Panc1 (cell line): ENCODE results near the gene SHOC2. TPM values are rescaled to one million over a fixed set of nuclear protein-coding genes. Genes with fewer than 3 reads are reported as not detected.

Experiments
- ATAC-seq: fragments of 200-7000 bp; cut with Tn5 transposase; 2 replicates; pipeline ENCODE4 v1.9.1; 2020; ENCODE audit warnings: mild to moderate bottlenecking, moderate library complexity
- BruUV-seq: library from RNA; stranded (reverse); fragments of 400-500 nt; replicated peaks from 2 replicates; lab custom pipeline; 2021; lab: Mats Ljungman, UMichigan
- CTCF ChIA-PET: fragments of 300-600 bp; sonication (Branson Sonifier 250); formaldehyde crosslinking; loops from one replicate; lab custom pipeline; 2022; ENCODE audit warnings: antibody characterized with exemption; lab: Charles Lee
- POLR2A ChIA-PET: fragments of 300-600 bp; sonication (Branson Sonifier 250); formaldehyde crosslinking; loops from one replicate; lab custom pipeline; 2022; ENCODE audit warnings: antibody characterized with exemption; lab: Charles Lee
- DNase-seq: peaks from one replicate; pipeline ENCODE4 v3.0.0-alpha.2; 2010; ENCODE audit warnings: low read depth, low spot score
- H3K27ac ChIP-seq: 2 replicates; pipeline ENCODE4 v1.5.1; 2011; ENCODE audit warnings: mild to moderate bottlenecking, low read length, inconsistent platforms
- H3K27me3 ChIP-seq: fragments of 200-500 bp; sonication (Bioruptor generic); 2 replicates; pipeline ENCODE4 v1.6.0; 2014; ENCODE audit warnings: low read length, inconsistent platforms; ENCODE audit not compliant: control insufficient read depth, insufficient read depth
- H3K36me3 ChIP-seq: fragments of 200-500 bp; sonication (Bioruptor generic); 2 replicates; pipeline ENCODE4 v1.5.1; 2014; ENCODE audit warnings: inconsistent platforms, mild to moderate bottlenecking, low read length, moderate library complexity; ENCODE audit not compliant: control insufficient read depth, insufficient read depth
- H3K4me1 ChIP-seq: 2 replicates; pipeline ENCODE4 v1.5.1; 2011; ENCODE audit warnings: inconsistent platforms, mild to moderate bottlenecking, low read length, moderate library complexity; ENCODE audit not compliant: control insufficient read depth, insufficient read depth
- H3K4me3 ChIP-seq, 2 experiments: 2 replicates each; pipeline ENCODE4 v1.5.1; 2011 to 2012; ENCODE audit warnings: low read depth in 2 of 2, low read length in 2 of 2, mild to moderate bottlenecking in 2 of 2, inconsistent platforms in 1 of 2, moderate library complexity in 1 of 2
- H3K9me3 ChIP-seq: fragments of 200-500 bp; sonication (Bioruptor generic); 2 replicates; pipeline ENCODE4 v1.5.1; 2014; ENCODE audit warnings: low read depth, mild to moderate bottlenecking, inconsistent platforms, low read length, moderate library complexity; ENCODE audit not compliant: control insufficient read depth, insufficient read depth
- POLR2AphosphoS5 ChIP-seq: IDR thresholded peaks from 2 replicates; pipeline ENCODE4 v1.6.1; 2012; ENCODE audit warnings: mild to moderate bottlenecking, low read depth, low read length, moderate library complexity
- SIN3A ChIP-seq: IDR thresholded peaks from 2 replicates; pipeline ENCODE4 v1.6.1; 2012; ENCODE audit warnings: low read depth, mild to moderate bottlenecking, low read length, moderate library complexity, borderline replicate concordance; ENCODE audit not compliant: insufficient read depth
- TCF7L2 ChIP-seq: IDR thresholded peaks from 2 replicates; pipeline ENCODE4 v1.6.1; 2011; ENCODE audit warnings: mild to moderate bottlenecking, low read depth, low read length, inconsistent platforms
- in situ Hi-C: cut with HindIII; loops from 2 replicates; pipeline ENCODE4 v1.10.0; 2016; ENCODE audit warnings: low sequenced_read_pairs, low pct_unique_long_range_greater_than_20kb
- intact Hi-C: fragments of 100-400 bp; cut with micrococcal nuclease; formaldehyde crosslinking; loops from one replicate; pipeline ENCODE4 v1.10.0; 2022; ENCODE audit not compliant: unreplicated experiment
- total RNA-seq: library from RNA; stranded (reverse); gene quantifications from one replicate; pipeline ENCODE4 v1.2.1, GENCODE V29; 2021; ENCODE audit not compliant: unreplicated experiment
- TF ChIP-seq, protein P1 (sequence below): fragments of 450-650 bp; IDR thresholded peaks from 2 replicates; pipeline ENCODE4 v1.5.1; 2017; ENCODE audit warnings: mild to moderate bottlenecking
- TF ChIP-seq, protein P2 (sequence below), 2 experiments: IDR thresholded peaks; 2 replicates each; pipeline ENCODE4 v1.6.1; 2011 to 2012; ENCODE audit warnings: low read depth in 2 of 2, control low read depth in 1 of 2, low read length in 1 of 2, mild to moderate bottlenecking in 1 of 2, moderate library complexity in 1 of 2; ENCODE audit not compliant: insufficient read depth in 1 of 2

SHOC2 gene
- total RNA-seq, 1 experiment from 2014 or later = 56.6 TPM

DNA sequence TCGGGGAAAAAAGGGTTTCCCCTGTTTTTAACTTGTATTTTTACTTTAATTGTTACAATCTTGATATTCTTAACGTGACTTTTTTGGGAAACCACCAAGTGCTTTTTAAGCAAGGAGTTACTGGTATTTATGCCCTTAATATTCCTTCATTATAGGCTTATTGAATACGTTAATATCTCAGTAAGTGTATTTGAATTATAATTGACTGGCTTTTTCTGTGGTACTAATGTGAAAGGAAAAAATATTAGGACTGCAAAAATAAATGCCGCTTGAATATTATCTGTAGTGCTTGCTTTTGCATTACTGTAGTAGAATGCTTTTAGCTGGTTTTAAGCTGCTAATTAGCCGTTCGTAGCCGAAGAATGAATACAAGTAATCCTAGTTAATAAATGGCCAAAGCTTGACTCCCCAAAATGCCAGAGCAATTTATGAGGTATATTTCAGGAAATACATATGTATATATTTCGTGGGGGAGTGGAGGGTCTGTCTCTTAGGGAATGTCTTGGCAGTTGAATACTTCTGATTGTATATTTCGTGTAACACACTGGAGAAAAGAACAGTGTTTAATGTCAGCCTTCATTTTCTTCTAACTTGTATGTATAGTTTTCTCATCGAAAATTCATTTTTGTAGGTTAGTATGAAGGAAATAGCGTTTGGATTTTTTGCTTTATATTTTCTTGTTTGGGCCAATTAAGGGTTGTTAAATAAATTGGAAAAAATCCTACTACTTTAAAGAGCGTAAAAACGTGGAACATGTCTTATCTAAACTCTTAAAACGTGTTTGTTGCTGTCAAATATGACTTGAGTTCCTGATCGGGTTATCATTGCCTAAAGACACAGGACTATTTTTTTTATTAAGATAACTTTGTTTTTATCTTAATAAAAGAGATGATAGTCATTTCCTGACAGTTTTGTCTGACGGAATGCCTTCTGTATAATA is 46.1 kb upstream of the SHOC2 start:
- intact Hi-C loops = no loop called here

DNA sequence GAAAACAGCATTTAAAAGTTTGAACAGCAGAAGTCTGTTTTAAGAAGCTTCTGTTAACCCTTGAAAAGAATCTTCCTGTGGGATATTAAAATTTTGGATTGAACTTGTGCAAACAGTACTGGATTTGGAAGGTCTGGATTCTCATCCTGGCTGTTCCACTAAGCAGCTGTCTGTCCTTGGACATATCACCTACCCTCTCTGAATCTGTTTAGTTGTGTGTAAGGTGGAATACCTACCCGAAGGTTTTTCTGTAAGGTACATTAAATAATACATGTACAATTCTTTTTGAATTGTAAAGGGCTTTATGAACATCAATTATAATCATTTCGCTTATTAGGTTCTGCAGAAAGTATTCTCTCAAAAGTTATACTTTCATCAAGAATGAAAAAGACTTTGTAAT is 45.5 kb upstream of the SHOC2 start:
- BruUV-seq = no TSS peak
- CTCF ChIA-PET = no interaction called here

More for the DNA sequence above, 46.1 kb upstream of the SHOC2 start:
- peaks cover 3% of the 10 kb centered on the region; the same call in 1 of the 2 replicates for H3K36me3 ChIP-seq
- H3K4me3 ChIP-seq = peak overlapping the region; percentile 63 to 72
- no peak for ATAC-seq
- in situ Hi-C loops = no loop called here
- no peak for DNase-seq
- H3K27me3 ChIP-seq = no peaks in the 10 kb centered on the region
- peak overlapping the region; percentile 72 for H3K27ac ChIP-seq
- ChIA-PET POLR2A (interaction anchor here (0.5 to 0.7 kb wide), 3 partner anchors 45 to 1349 kb away, joined by 3 to 10 read pairs (median 6); no protein-coding TSS in a partner anchor), CTCF (interaction anchor here (1.0 kb wide), 1 partner anchor 21 kb away, joined by 3 read pairs; no protein-coding TSS in a partner anchor)
- no peak for TF ChIP-seq POLR2AphosphoS5
- TF ChIP-seq, protein P1, sequence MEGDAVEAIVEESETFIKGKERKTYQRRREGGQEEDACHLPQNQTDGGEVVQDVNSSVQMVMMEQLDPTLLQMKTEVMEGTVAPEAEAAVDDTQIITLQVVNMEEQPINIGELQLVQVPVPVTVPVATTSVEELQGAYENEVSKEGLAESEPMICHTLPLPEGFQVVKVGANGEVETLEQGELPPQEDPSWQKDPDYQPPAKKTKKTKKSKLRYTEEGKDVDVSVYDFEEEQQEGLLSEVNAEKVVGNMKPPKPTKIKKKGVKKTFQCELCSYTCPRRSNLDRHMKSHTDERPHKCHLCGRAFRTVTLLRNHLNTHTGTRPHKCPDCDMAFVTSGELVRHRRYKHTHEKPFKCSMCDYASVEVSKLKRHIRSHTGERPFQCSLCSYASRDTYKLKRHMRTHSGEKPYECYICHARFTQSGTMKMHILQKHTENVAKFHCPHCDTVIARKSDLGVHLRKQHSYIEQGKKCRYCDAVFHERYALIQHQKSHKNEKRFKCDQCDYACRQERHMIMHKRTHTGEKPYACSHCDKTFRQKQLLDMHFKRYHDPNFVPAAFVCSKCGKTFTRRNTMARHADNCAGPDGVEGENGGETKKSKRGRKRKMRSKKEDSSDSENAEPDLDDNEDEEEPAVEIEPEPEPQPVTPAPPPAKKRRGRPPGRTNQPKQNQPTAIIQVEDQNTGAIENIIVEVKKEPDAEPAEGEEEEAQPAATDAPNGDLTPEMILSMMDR = no peak; the same call in 1 of the 2 replicates
- TF ChIP-seq, protein P2, sequence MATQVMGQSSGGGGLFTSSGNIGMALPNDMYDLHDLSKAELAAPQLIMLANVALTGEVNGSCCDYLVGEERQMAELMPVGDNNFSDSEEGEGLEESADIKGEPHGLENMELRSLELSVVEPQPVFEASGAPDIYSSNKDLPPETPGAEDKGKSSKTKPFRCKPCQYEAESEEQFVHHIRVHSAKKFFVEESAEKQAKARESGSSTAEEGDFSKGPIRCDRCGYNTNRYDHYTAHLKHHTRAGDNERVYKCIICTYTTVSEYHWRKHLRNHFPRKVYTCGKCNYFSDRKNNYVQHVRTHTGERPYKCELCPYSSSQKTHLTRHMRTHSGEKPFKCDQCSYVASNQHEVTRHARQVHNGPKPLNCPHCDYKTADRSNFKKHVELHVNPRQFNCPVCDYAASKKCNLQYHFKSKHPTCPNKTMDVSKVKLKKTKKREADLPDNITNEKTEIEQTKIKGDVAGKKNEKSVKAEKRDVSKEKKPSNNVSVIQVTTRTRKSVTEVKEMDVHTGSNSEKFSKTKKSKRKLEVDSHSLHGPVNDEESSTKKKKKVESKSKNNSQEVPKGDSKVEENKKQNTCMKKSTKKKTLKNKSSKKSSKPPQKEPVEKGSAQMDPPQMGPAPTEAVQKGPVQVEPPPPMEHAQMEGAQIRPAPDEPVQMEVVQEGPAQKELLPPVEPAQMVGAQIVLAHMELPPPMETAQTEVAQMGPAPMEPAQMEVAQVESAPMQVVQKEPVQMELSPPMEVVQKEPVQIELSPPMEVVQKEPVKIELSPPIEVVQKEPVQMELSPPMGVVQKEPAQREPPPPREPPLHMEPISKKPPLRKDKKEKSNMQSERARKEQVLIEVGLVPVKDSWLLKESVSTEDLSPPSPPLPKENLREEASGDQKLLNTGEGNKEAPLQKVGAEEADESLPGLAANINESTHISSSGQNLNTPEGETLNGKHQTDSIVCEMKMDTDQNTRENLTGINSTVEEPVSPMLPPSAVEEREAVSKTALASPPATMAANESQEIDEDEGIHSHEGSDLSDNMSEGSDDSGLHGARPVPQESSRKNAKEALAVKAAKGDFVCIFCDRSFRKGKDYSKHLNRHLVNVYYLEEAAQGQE (IDR thresholded peaks at IDR 0.05; ENCODE audit: insufficient read depth in 1 of 2, low read depth in 2 of 2, low read length in 1 of 2) = no peak
- no peak for TF ChIP-seq SIN3A
- TF ChIP-seq TCF7L2 = no peak
- BruUV-seq = TSS peak; percentile 66
- H3K9me3 ChIP-seq = no peaks in the 10 kb centered on the region
- peaks cover 16% of the 10 kb centered on the region for H3K4me1 ChIP-seq

More for the DNA sequence above, 45.5 kb upstream of the SHOC2 start:
- Histone ChIP-seq H3K4me3 (peak overlapping the region in 1 of 2 experiments; percentile 72; a peak in 3 of 4 replicates), H3K36me3 (peaks cover 3% of the 10 kb centered on the region; the same call in 1 of the 2 replicates), H3K27me3 (no peaks in the 10 kb centered on the region), H3K27ac (peak overlapping the region; percentile 72), H3K4me1 (peaks cover 16% of the 10 kb centered on the region), H3K9me3 (no peaks in the 10 kb centered on the region)
- no peak for ATAC-seq
- DNase-seq = no peak
- intact Hi-C loops (no loop called here), in situ Hi-C loops (no loop called here)
- TF ChIP-seq SIN3A (no peak), POLR2AphosphoS5 (no peak), TCF7L2 (no peak)
- TF ChIP-seq, protein P1 = no peak
- TF ChIP-seq, protein P2 (IDR thresholded peaks at IDR 0.05; ENCODE audit: insufficient read depth in 1 of 2, low read depth in 2 of 2, low read length in 1 of 2) = no peak
- POLR2A ChIA-PET = no interaction called here
